KOPT-K1 (cell line): Measurements from ENCODE around the gene FIG4.
A peak's percentile ranks its signal among the peaks of the same experiment; 100 is the strongest.
"Not testable (repeated sequence)": the region's sequence is repeated elsewhere in the genome, so short reads cannot be mapped to it uniquely, and the experiment has no call there.

Experiments used
- H3K27ac ChIP-seq: fragments of 200-600 bp; sonication (generic); 2 replicates; pipeline ENCODE4 v1.5.1; 2016; ENCODE audit warnings: antibody characterized with exemption, mild to moderate bottlenecking, low read depth, low read length; ENCODE audit not compliant: poor library complexity, severe bottlenecking
- H3K36me3 ChIP-seq: fragments of 200-600 bp; sonication (generic); 2 replicates; pipeline ENCODE4 v1.5.1; 2017; ENCODE audit warnings: antibody characterized with exemption, mild to moderate bottlenecking, low read length, moderate library complexity; ENCODE audit not compliant: insufficient read depth
- H3K9me3 ChIP-seq: fragments of 200-600 bp; sonication (generic); 2 replicates; pipeline ENCODE4 v1.5.1; 2017; ENCODE audit warnings: antibody characterized with exemption, low read length, mild to moderate bottlenecking; ENCODE audit not compliant: insufficient read depth, poor library complexity, severe bottlenecking

The FIG4 gene

DNA sequence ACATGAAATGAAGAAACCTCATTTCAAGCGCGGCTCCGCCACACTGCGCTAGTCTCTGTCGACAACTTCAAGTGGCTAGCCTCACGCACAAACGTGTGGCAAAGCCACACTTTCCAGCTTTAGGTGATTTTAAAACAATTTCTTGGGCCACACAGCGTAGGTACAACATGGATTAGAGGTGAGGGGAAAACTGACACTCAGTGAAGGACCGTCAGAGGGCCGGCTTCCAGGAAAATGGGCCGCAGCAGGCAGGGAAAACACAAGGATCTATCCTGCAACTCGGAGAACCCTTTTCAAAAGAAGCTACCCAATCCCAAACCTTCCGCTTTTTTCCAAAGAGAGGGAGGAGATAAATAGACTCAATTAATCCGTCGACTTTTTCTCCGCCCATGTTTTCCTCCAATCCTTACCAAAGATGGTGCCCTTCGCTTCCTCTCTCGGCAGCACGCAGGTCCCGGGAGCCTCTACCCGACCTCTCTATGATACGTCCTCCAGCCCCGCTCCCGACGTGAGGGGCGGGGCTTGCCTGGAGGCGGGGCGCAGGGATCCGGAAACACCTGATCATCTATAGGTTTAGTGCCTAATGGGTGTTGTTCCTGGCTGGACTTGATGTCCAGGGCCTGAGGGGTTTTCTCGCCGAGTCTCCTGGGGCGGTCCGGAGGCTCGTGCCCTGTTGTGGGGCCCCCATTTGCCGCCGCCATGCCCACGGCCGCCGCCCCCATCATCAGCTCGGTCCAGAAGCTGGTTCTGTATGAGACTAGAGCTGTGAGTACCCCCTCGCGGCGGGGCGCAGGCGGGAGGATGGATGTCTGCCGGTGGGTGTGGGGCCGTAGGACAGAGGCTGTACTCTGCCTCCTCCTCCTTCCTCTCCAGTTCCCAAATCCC, at the start of gene FIG4, which contains the start of gene AK9:
FIG4 (plus strand) TSS at position 560 of the 885 bp plus-strand sequence; CDS start at position 700, 140 bp downstream.
AK9 (minus strand) TSS at position 466 of the 885 bp plus-strand sequence. CDS start 15,457 bp downstream, outside the sequence.
- H3K36me3 ChIP-seq, result no peaks in the 10 kb centered on the region
- H3K27ac ChIP-seq, result peak within 1 kb of the TSS; percentile 65
- H3K9me3 ChIP-seq, result no peaks in the 10 kb centered on the region

- Histone ChIP-seq H3K27ac (no peak overlapping the region), H3K9me3 (no peaks in the 10 kb centered on the region), H3K36me3 (no peaks in the 10 kb centered on the region)
Measured at GRCh38 chr6:109644131-109644530, 47.0 kb upstream of the FIG4 start.

GRCh38 chr6:109653264-109653663, 37.8 kb upstream of the FIG4 start:
- Histone ChIP-seq H3K27ac (no peak overlapping the region), H3K9me3 (no peaks in the 10 kb centered on the region), H3K36me3 (no peaks in the 10 kb centered on the region)

DNA sequence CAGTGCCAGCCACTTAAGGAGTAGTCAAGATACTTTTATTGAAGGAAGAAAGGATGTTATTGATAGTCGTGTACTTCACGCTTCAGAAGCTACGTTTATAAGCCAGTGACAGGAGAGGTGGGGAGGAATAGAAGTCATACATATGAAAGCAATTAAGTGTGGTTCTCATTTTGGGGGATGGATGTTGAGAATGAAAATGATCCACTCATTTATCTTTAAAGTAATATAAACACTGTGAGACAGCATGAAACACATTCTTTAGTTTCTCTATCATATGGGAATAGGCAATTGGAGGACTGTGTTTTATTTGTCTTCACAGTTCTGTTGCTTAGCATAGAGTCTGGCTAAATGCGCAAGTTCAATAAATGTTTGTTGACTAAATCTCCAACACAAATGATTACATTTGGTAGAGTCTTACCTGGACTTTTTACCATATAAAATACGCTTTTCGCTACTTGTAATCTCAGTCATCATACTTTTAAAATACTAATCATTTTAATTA, 35.3 kb upstream of the FIG4 start:
- H3K9me3 ChIP-seq, result no peaks in the 10 kb centered on the region
- no peak overlapping the region for H3K27ac ChIP-seq
- no peaks in the 10 kb centered on the region for H3K36me3 ChIP-seq

GRCh38 chr6:109660526-109661320, 30.4 kb upstream of the FIG4 start:
- no peak overlapping the region for H3K27ac ChIP-seq
- H3K36me3 ChIP-seq, result no peaks in the 10 kb centered on the region
- no peaks in the 10 kb centered on the region for H3K9me3 ChIP-seq

GRCh38 chr6:109662192-109662591, 28.9 kb upstream of the FIG4 start:
- H3K9me3 ChIP-seq, result no peaks in the 10 kb centered on the region
- no peaks in the 10 kb centered on the region for H3K36me3 ChIP-seq
- H3K27ac ChIP-seq, result no peak overlapping the region

DNA sequence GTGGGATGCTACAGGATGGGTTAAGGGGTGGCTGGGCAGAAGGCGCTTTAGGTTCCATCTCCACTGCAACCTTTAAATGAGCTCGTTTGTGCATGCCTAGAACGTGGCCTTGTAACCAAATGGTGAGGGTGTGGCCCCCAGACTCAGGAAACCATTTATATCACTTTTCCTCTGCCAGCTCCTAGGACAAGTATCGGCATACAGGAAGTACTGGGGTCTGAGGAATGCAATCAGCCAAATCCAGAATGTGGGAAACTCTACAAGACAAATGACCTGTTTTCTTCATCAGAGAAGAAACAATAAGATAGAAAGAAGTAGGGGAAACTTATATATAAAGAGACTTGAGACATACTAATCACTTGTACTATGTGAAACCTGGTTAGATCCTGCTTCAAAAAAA, 21.3 kb upstream of the FIG4 start:
- H3K27ac ChIP-seq, result no peak overlapping the region
- H3K9me3 ChIP-seq, result no peaks in the 10 kb centered on the region
- no peaks in the 10 kb centered on the region for H3K36me3 ChIP-seq

GRCh38 chr6:109671733-109672132, 19.4 kb upstream of the FIG4 start:
- Histone ChIP-seq H3K27ac (no peak overlapping the region), H3K36me3 (no peaks in the 10 kb centered on the region), H3K9me3 (no peaks in the 10 kb centered on the region)

DNA sequence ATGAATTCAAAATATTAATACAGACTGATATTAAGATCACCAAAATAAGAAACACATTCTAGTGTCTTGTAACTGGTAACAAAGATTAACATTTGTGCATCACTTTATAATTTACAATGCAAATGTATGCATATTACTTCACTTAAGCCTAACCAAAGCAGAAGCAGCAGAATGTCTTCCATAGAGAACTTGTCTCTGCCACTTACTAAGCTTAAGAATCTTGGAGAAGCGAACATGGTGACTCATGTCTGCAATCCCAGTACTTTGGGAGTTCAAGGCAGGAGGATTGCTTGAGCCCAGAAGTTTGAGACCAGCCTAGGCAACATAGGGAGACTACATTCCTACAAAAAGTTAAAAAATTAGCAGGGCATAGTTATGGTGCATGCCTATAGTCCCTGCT, 18.9 kb upstream of the FIG4 start:
- Histone ChIP-seq H3K27ac (no peak overlapping the region), H3K36me3 (no peaks in the 10 kb centered on the region)

DNA sequence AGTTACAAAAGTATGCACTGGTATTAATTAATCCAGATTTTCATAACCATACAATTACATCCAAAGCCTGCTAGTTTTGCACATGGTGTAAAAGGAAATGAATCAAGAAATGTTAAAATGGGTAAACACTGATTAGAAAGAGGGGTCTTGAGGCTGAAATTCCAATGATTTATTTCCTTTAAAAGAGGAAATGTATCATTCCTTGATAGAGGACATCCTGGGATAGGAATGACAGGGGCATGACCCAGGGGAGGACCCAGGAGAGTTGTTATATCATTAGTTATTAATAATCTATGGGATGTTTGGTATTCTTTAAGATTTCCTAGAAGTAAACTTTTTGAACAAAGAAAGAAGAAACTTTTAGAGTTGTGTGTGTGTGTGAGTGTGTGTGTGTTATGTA, 18.3 kb upstream of the FIG4 start:
- no peaks in the 10 kb centered on the region for H3K36me3 ChIP-seq
- H3K27ac ChIP-seq, result no peak overlapping the region
- no peaks in the 10 kb centered on the region for H3K9me3 ChIP-seq

More for the DNA sequence above, 18.9 kb upstream of the FIG4 start:
- no peaks in the 10 kb centered on the region for H3K9me3 ChIP-seq

DNA sequence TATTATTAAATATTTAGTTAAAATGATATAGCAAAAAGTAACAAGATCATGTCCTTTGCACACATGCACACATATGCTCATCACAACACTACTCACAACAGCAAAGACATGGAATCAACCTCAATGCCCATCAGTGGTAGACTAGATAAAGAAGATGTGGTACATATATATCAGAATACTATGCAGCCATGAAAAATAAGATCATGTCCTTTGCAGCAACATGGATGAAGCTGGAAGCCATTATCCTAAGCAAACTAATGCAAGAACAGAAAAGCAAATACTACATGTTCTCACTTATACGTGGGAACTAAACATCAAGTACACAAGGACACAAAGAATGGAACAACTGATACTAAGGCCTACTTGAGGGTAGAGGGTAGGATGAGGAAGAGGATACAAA, 14.4 kb upstream of the FIG4 start:
- Histone ChIP-seq H3K36me3 (no peaks in the 10 kb centered on the region), H3K27ac (no peak overlapping the region), H3K9me3 (no peaks in the 10 kb centered on the region)

GRCh38 chr6:109678240-109678639, 12.9 kb upstream of the FIG4 start:
- Histone ChIP-seq H3K36me3 (no peaks in the 10 kb centered on the region), H3K9me3 (no peaks in the 10 kb centered on the region), H3K27ac (no peak overlapping the region)

DNA sequence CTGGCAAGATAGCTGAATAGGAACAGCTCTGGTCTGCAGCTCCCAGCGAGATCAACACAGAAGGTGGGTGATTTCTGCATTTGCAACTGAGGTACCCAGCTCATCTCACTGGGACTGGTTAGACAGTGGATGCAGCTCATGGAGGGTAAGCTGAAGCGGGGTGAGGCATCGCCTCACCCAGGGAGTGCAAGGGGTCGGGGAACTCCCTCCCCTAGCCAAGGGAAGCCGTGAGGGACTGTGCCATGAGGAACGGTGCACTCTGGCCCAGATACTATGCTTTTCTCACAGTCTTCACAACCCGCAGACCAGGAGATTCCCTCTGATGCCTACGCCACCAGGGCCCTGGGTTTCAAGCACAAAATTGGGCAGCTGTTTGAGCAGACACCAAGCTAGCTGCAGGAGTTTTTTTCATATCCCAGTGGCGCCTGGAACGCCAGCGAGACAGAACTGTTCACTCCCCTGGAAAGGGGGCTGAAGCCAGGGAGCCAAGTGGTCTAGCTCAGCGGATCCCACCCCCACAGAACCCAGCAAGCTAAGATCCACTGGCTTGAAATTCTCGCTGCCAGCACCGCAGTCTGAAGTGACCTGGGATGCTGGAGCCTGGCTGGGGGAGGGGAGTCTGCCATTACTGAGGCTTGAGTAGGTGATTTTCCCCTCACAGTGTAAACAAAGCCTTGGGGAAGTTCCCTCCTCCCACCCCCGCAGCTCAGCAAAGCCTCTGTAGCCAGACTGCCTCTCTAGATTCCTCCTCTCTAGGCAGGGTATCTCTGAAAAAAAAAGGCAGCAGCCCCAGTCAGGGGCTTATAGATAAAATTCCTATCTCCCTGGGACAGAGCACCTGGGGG, 12.2 kb upstream of the FIG4 start:
- H3K36me3 ChIP-seq, H3K27ac ChIP-seq, H3K9me3 ChIP-seq: not testable (repeated sequence)

- no peaks in the 10 kb centered on the region for H3K36me3 ChIP-seq
- no peaks in the 10 kb centered on the region for H3K9me3 ChIP-seq
- H3K27ac ChIP-seq, result no peak overlapping the region
Measured at GRCh38 chr6:109686566-109687265, 4.4 kb upstream of the FIG4 start.
